Measurements from ENCODE around the gene FAM83C.
A peak's percentile ranks its signal among the peaks of the same experiment; 100 is the strongest.
"Not testable (repeated sequence)": the region's sequence is repeated elsewhere in the genome, so short reads cannot be mapped to it uniquely, and the experiment has no call there.

The FAM83C gene

GRCh38 chr20:35318502-35319157 lies 26.4 kb upstream of the FAM83C start:
- DNase-seq = no peak

- DNase-seq = no peak
These were observed 25.4 kb upstream of the FAM83C start for GRCh38 chr20:35317416-35318210.

- DNase-seq = no peak
These were observed 23.9 kb upstream of the FAM83C start for GRCh38 chr20:35316086-35316485.

- DNase-seq = not testable (repeated sequence)
These were observed 23.4 kb upstream of the FAM83C start for GRCh38 chr20:35315632-35316020.

DNA sequence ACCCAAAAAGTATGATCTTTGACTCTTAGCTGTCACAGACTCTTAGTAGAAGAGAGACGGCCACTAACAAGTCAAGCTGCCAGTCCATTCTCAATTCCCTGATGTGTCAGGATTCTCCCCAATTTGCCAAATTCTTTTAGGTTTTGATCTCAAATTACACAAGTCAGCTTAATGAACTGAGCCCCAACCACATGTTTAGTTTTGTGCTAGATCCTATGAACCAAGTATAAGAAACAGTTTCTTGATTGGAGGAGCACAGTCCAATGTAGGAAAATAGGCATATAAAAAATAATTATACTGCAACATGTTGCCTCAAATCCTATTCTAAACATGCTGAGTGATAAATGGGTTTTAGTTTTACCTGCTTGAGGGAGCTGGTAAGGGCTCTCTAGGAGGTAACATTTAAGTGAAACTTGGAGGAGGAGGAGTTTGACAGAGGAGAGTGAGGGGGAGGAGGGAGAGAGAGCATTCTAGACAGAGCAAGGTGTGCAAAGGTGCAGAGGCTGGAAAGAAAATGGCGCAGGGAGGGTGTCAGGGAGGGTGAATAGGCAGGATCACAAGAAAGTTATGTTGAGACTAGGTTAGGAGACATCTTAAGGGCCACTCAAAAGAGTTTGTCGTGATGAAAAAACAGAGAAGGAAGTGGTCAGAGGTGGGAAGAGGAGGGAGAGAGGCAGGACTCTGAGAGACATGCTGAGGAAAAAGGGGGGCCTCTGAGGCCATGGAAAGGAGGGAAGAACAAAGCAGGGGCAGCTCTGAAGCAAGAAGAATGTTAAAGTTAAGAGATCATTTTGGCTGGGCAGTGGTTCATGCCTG lies 22.8 kb upstream of the FAM83C start:
- no peak for DNase-seq

- no peak for DNase-seq
These were observed 20.1 kb upstream of the FAM83C start for GRCh38 chr20:35312318-35312717.

DNA sequence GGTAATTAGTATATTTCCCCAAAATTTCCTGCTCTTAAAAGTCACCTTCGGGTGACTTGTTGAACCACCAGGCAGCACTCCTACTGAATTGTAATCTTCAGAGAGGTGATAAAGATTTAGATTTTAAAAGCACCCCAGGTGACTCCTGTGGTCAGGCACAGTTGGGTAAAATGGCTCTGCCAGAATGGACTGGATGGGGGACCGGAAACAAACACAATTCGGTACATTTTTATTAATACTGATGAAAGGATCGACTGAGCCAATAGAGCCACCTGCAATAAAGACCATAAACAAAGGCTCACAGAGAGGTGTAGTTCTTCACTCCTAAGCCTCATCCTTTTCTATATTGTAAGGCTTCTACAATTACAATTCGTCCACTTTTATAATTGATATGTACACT lies 19.6 kb upstream of the FAM83C start:
- no peak for DNase-seq

GRCh38 chr20:35311409-35311808 lies 19.2 kb upstream of the FAM83C start:
- DNase-seq = no peak

DNA sequence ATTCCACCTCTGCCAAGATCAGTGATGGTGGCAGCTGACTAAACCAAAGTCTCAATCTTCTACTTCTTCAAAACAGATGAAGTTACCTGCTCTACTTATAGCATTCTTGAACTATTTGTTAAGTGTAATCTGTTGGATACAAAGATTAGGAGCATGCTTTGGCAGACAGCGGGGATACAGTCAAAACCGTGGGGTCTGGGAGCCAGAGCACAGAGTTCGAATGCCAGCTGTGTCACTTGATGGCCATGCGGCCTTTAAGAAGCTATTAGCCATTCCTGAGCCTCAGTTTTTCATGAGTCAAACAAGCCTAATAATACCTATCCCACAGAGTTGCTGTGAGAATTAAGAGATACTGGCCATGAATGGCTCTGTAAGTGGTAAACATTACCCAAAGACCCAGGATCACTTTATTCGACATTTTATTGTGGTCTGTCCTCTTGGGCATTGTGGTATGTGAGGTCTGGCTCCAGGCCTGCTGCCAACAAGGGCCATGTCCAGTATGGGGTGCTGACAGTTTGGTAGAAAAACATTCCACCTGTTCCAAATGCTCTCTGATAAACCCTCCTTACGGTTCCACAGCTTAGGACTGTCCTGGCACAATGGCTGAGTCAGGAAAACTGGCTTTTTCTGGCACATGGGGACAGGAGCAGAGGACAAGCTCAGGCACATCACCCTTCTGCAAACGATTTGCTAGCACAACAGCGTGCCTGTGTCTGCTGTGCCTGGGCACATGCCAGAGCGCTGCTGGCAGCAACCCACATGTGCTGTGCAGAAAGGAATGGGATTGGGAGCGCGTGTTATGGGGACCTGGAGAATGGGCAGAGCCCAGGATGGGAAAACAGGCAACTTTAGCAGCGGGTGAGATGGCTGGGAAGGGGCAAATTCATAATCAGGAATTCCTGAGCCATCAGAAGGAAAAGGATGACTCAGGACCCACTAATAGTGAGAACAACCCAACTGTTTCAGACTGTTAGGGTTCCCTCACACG lies 15.7 kb upstream of the FAM83C start:
- no peak for DNase-seq

- DNase-seq = no peak
These were observed 14.8 kb upstream of the FAM83C start for GRCh38 chr20:35306931-35307517.

- no peak for DNase-seq
These were observed 13.7 kb upstream of the FAM83C start for GRCh38 chr20:35305682-35306556.

- no peak for DNase-seq
These were observed 12.7 kb upstream of the FAM83C start for GRCh38 chr20:35304956-35305355.

DNA sequence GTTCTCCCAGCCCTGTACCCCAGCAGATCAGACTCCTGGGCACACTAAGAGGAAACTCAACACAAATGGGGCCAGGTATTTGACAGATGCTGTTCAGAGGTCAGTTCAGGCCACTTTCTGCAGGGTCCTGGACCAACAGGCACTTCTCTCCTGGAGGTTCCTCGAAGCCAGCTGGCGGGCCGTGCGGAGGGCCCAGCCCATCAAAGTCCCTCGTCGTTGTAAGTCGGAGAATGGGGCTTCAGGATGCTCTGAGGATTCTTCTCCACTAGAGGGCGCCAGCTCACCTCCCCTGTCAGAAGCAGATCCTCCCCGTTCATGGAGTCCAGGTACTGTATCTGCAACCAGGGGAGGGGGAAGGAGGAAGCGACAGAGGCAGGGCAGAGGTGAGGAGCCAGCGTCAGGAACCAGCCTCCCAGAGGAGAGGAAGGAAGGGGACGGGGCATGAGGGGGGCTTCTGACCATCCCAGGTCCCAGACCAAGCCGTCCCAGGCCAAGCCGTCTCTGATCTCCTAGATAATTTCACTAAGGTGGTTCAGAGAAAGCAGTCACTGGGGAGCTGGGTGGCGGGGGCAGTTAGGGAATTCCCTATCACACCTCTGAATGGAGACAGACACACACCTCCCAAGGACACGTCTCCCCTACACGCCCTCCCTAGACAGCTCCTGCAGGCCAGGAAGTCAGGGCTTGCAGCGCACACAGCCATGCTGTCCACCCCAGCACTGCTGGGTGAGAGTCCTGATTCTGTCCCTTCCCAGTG lies 11.7 kb upstream of the FAM83C start:
- DNase-seq = peak; percentile 30

DNA sequence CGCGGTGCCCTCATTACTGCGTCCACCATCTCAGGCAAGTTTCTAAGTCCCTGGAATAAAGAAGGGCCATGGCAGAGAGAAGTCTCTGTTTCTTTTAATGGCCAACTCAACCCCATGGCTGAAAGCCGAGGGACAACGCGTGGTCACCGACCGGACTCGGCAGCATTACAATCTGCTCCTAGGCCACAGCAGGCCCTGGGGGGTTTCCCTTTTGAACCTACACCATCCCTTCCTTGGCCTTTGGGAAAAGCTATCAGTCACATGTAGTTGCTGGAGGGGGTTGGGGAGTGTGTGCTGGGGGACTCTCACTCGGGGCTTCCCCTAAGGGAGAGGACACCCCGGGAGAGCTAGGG lies 11.1 kb upstream of the FAM83C start:
- no peak for DNase-seq

- no peak for DNase-seq
These were observed 10.5 kb upstream of the FAM83C start for GRCh38 chr20:35302421-35303335.

DNA sequence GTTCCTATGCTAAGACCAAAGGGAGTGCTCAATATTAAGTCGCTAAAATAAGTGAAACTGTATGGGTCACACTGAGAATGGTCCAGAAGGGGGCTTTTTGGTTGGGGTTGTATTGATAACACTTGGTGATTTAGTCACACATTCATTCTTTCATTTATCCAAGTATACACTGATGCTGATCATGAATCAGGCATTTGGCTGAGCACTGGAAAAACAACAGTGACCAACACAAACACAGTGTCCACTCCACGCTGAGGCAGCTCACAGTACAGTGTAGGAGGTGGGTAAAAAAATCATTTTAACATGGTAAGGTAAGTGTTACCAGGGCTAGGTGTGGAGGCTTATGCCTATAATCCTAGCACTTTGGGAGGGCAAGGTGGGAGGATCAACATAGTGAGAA lies 9.2 kb upstream of the FAM83C start:
- DNase-seq = no peak

- DNase-seq = no peak
These were observed 8.4 kb upstream of the FAM83C start for GRCh38 chr20:35300469-35301262.

GRCh38 chr20:35299780-35300179 lies 7.6 kb upstream of the FAM83C start:
- DNase-seq = no peak
